ENCODE results near the gene EVC2.

- no peak for TF ChIP-seq CTCF (conservative IDR thresholded peaks at IDR 0.05; ENCODE audit: low read length)
- TF ChIP-seq EZH2phosphoT487 (IDR thresholded peaks at IDR 0.05; ENCODE audit: borderline replicate concordance): no peak
Measured at GRCh38 chr4:5654791-5655190, 53.6 kb downstream of the EVC2 start.
